Muscle of back (tissue), 11 donors: ENCODE measurements around the gene FUS. TPM values are rescaled to one million over a fixed set of nuclear protein-coding genes. Genes with fewer than 3 reads are reported as not detected.
A peak's percentile ranks its signal among the peaks of the same experiment; 100 is the strongest.
"Not testable (repeated sequence)": the region's sequence is repeated elsewhere in the genome, so short reads cannot be mapped to it uniquely, and the experiment has no call there.

Source experiments
- DNase-seq, 3 donors: peaks; one replicate each; pipeline versions ENCODE4 v3.0.0 to v3.0.0-alpha.2; 2013
- polyA plus RNA-seq, 10 donors: library from polyadenylated mRNA; unstranded; fragments of 120-200 nt; gene quantifications; one replicate each; pipeline ENCODE4 v1.2.1, GENCODE V29; 2013; ENCODE audit not compliant: insufficient read length in 10 of 10

The FUS gene
- polyA plus RNA-seq, 10 donors, result 310 to 492 (median 406) TPM

- DNase-seq, result not testable (repeated sequence)
These were observed 20.2 kb downstream of the FUS start for GRCh38 chr16:31200111-31200510.

DNA sequence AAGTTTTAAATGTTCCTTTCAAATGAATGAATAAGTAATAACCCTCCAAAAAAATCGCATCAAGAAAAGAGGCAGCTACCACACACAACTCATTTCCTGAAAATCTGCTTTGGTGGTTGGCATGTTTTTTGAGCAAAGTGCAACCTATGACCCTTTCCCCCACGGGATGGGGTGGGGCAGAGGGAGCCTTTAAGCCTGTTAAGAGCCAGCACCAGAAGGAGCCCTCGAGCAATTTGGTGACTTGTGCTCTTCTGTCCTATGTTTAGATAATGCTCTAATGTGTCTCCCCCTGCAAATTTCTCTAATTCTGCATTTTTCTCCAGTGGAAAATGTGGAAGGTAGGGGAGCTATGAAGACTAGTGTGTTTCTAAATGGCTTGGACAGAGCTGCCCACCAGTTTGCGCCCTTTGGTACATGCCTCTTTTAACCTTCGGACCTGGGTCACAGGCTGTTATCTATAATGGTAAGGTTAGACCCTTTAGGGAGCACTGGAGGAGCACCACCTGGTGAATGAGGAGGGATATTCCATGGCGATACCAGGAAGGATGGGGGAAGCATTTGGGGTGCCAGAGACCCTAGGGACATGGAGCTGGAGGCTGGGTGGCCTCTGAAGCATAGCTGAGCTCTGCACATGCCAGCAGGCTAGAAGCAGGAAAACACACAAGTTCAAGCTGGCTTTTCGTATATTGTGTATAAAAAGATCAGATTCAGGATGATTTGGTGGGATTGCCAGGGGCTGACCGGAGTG lies 21.1 kb downstream of the FUS start:
- no peak for DNase-seq

DNA sequence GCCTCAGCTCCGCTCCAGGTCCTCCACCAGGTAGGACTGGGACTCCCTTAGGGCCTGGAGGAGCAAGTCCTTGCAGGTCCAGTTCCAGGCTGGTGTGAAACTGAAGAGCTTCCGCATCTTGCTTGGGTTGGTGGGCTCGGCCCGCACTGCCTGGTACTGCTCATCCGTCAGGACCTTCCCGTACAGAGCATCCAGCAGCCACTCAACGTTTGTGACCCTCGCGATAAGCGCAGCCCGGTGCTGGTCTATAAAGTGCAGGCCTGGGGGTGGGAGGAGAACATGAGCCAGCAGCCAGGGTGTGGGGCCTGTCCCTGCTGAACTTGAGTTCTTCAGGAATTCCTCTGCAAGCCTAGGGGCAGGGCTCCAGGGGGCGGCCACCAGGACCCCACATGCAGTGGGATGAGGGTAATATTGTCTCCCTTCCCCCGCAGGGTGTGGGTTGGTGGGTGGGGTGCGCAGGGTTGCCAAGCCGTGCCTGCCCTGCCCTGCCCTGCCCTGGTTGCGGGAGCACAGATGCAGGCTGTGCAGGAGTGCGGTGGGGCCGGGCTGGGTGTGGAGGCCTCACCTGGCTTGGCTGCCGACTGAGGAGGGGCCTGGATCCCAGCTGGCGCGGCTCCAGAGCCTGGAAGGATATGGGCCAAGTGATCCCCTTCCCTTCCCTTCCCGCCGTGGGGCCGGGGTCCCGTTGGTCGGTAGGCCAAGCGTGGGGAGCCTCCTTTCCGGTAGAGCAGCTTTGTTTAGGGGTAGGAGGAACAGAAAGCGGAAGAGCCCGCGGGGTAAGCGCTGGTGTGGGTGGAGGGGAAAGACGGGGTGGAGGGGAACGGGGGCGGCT lies 21.9 kb downstream of the FUS start:
- DNase-seq, result peak in 1 of 3 donors; percentile 42

GRCh38 chr16:31202414-31203375 lies 22.8 kb downstream of the FUS start, which contains the start of gene PYCARD:
Gene PYCARD, minus strand, starts transcription at chr16:31202760. Its CDS starts 70 bp downstream, at chr16:31202690.
- DNase-seq, result peak in 1 of 3 donors; percentile 78

DNA sequence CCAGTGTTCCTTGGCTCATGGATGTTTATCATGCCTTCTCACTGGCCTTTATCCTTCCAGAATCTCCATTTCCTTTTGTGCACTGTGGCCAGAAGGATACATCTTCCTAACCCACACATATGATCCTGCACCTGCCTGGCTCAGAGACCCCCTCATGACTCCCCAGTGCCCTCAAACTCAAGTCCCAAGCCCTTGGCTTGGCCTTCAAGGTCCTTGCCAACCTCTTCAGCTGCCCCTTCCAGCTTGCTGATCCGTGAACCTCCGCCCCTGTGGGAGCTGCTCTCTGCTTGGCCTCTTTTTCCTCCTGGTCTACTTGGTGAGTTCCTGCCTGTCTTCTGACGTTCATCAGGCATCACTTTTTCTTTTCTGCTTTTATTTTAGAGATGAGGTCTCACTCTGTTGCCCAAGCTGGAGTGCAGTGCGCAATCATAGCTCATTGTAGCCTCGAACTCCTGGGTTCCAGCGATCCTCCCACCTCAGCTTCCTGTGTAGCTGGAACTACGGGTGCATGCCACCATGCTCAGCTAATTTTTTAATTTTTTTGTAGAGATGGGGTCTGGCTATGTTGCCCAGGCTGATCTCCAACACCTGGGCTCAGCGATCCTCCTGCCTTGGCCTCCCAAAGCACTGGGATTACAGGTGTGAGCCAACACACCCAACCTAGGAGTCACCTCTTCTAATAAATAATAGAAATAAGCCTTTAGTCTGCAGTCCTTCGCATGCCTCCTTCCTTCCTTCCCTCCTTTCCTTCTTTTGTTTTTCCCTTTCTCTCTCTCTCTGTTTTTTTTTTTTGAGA lies 25.1 kb downstream of the FUS start:
- DNase-seq, result no peak

- no peak for DNase-seq
These were observed 26.8 kb downstream of the FUS start for GRCh38 chr16:31206776-31207175.

DNA sequence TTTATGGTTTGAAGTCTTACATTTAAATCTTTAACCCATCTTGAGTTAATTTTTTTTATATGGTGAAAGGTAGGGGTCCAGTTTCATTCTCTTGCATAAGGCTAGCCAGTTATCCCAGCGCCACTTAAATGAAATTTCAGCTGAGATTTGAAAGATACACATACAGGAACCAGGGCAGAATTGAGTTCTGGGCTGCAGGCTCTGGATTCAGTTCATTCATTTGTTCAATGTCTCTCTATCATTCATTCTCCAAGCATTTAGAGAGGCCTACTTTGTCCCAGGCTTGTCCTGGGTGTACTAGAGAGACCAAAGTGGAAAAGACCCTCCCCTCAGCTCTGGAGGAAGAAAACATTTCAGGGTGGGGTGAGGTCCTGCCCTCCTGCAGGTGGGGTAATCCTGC lies 33.4 kb downstream of the FUS start:
- no peak for DNase-seq

GRCh38 chr16:31213877-31214707 lies 34.2 kb downstream of the FUS start, which contains the start of gene TRIM72:
Gene TRIM72, plus strand, starts transcription at chr16:31214119. Its CDS starts 620 bp downstream, at chr16:31214739.
- DNase-seq, result peak; percentile 76 to 83 (median 78)

DNA sequence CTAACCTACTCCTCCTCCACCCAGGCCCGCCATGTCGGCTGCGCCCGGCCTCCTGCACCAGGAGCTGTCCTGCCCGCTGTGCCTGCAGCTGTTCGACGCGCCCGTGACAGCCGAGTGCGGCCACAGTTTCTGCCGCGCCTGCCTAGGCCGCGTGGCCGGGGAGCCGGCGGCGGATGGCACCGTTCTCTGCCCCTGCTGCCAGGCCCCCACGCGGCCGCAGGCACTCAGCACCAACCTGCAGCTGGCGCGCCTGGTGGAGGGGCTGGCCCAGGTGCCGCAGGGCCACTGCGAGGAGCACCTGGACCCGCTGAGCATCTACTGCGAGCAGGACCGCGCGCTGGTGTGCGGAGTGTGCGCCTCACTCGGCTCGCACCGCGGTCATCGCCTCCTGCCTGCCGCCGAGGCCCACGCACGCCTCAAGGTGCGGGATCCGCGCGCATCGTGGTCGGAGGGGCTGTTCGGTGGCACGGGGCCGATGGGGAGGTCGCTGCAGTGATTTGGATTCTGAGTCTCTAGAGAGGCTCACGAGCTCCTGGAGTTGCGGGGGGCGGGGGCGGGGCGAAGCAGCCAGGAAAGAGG lies 34.9 kb downstream of the FUS start:
- DNase-seq, result peak in 1 of 3 donors; percentile 62

DNA sequence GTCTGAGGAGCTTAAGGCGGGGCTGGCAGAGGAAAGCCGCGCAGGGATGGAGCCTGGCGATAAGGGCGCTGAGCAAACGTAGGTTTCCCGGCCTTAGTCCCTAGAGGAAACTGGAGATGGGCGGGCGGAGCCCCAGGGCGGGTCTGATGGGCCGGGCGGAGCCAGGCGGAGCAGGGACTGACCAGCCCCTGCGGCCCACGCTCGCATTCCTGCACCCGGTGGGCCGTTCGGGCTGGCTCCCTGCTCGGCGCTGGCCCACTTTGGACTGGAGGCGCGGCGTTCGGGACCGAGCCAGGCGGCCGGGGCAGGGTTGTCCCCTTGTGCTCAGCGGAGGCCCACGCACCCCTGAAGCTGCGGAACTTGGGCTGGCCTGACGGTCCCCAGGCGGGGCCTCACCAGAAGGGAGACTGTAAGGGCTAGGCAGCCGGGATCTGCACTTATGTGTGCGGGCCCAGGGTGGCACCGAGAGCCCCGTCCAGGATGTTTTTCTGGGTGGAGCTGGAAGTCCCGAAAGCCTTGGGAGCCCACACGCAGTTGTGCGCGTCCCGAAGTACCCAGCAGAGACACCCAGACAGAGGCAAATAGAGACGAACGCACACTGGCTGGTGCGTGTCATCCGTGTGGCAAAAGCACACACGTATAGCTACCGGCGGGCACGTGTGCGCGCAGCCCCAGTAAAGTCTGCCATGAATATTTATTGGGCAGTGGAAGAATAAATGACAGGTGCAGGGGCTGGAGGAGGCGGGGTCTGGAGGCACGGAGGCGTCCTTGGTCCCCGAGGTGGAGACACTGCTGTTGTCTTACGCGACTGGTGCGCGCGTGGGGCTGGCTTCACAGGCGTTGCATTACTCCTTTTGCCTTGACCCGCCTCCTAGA lies 35.6 kb downstream of the FUS start:
- peak; percentile 38 to 59 (median 47) for DNase-seq

DNA sequence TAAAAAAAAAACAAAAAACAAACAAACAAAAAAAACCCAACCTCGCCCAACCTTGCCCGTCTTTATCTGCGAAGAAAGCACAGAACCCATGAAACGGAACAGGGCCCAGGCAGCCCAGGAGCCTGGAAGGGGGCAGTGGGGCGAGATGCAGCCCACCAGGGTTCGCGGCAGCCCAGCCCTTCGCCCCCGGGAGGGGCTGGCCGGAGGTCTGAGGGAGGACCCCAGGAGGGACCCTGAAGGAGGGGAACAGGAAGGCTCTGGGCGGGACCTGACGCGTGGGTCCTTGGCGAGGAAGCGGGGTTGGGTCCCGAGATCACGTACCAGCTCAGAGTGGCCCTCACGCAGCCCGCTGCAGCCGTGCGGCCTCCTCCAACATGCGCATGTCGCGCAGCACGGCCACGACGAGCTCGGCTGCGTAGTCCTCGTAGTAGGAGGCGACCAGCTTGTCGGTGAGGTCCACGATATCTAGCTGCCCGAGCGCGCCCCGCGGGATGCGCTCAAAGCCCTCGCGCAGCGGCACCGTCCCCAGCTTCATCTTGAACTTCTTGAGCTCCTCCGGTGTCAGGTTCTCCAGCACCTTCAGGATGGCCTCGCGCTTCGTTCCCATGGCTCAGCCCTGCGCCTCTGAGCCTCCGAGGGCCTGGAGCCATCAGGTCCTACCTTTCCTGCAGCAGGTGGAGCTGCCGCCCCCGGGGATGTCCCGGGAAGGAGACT lies 36.6 kb downstream of the FUS start, which contains the start of gene PYDC1:
PYDC1 (minus strand) TSS at position 714 of the 714 bp plus-strand sequence; CDS start at position 607, 107 bp downstream.
- DNase-seq, result peak in 1 of 3 donors; percentile 21

DNA sequence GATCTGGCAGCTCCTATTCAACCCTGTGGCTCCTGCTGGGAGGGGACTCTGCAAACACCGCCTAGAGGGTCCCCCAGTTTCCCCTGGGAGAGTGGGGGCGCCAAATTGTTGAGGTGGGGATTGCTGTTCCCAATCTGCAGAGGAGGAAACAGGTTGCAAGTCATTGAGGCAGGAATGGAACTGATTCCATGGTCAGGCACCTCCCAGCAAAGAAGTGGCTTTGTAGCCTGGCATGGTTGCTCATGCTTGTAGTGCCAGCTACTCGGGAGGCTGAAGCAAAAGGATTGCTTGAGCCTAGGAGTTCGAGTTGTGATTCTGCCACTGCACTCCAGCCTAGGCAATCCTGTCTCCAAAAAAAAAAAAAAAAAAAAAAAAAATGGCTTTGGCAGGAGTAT lies 37.2 kb downstream of the FUS start:
- no peak for DNase-seq

DNA sequence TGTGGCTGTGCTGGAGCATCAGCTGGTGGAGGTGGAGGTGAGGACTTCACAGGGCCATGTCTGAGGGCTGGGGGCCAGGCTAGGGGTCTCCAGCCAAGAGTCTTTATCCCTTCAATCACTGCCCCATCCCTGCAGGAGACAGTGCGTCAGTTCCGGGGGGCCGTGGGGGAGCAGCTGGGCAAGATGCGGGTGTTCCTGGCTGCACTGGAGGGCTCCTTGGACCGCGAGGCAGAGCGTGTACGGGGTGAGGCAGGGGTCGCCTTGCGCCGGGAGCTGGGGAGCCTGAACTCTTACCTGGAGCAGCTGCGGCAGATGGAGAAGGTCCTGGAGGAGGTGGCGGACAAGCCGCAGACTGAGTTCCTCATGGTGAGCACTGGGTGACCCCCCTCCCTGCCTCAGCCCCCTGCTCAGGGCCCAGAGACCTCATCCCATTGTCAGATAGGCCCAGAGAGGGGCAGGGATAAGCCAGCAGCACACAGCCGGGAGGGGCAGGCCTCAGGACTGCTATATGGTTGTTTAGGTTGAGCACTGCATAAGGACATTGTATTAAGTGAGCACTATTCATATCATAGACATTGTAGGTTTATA lies 39.3 kb downstream of the FUS start:
- DNase-seq, result no peak

DNA sequence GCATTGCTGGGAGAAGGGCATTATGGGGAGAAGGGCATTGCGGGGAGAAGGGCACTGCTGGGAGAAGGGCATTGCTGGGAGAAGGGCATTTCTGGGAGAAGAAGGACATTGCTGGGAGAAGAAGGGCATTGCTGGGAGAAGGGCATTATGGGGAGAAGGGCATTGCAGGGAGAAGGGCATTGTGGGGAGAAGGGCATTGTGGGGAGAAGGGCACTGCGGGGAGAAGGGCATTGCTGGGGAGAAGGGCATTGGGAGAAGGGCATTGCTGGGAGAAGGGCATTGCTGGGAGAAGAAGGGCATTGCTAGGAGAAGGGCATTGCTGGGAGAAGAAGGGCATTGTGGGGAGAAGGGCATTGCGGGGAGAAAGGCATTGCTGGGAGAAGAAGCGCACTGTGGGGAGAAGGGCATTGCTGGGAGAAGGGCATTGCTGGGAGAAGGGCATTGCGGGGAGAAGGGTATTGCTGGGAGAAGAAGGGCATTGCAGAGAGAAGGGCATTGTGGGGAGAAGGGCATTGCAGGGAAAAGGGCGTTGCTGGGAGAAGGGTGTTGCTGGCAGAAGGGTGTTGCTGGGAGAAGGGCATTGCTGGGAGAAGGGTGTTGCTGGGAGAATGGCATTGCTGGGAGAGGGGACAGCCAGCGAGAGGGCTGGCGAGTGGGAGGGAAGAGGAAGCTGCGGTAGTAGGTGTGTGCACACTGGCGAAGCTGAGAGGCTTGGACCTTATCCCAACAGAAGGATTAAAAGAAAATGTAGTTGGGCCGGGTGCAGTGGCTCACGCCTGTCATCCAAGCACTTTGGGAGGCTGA lies 41.6 kb downstream of the FUS start:
- no peak for DNase-seq

DNA sequence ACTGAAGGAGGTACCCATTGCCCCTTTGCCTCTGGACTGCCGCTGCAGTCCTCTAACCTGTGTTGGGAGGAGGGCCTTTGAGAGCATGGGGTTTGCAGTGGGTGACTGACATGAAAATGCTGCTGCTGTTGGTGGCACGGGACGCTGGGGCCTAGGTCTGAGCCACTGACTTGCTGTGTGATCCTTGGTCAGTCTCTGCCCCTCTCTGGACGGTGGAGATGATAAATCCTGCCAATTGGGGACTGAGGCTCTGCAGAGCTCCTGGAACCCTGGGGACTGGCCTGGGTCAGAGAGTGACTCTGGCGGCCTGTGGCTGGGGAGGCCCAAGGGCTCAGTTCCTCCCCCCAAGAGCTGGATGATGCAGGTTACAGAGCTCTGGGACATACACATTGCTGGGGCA lies 43.1 kb downstream of the FUS start:
- no peak for DNase-seq
